HG03066 (cell line): ENCODE data around the gene TNNT1.
A peak's percentile ranks its signal among the peaks of the same experiment; 100 is the strongest.

Experiments
- ATAC-seq: cut with Tn5 transposase; IDR thresholded peaks from one replicate; pipeline ENCODE4 v1.9.1; 2021; ENCODE audit warnings: low read depth; ENCODE audit not compliant: unreplicated experiment

Gene TNNT1

DNA sequence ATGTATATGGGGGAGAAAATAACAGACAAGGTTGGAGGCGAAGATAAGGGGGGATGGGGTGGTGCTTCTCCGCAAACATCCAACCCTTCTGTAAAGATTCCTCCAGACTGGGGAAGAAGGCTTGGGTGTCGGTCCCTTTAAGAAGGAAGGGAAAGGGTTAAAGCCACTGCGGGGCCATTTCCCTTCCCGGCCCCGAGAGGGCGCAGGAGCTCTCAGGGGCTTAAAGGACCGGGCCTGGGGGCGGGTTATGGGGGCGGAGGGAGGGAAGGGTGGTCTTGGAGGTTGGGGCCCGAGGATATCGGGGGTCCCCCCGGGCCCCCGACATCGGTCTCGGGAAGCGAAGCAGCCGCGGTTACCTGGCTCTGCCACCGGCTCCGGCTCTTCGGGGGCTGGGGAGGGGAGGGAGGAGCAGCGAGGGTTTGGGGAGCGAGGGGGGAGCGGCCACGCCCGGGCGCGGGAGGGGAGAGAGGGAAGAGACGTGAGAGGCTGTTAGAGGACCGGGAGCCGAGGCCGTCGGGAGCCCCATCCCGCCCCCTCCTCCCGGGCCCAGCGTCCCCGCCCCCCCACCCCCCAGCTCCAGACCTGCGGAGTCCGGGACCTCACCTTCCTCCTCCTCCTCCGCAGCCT lies 2.8 kb downstream of the TNNT1 start:
- no peak for ATAC-seq

DNA sequence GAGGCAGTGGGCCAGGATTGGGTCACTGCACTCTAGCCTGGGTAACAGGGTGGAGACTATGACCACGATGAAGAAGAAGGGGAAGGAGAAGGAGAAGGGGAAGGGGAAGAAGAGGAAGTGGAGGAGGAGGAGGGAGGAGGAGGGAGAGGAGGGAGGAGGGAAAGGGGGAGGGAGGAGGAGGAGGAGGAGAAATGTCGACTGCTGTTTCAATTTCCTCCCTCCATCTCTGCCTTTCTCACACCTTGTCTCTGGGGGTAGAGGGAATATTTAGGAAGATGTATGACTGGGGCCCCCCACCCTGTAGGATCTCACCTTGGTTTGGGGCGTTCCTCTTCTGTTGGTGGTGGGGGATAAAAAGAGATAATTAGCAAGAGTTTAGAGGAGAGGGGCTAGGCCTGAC lies 3.8 kb downstream of the TNNT1 start:
- no peak for ATAC-seq

DNA sequence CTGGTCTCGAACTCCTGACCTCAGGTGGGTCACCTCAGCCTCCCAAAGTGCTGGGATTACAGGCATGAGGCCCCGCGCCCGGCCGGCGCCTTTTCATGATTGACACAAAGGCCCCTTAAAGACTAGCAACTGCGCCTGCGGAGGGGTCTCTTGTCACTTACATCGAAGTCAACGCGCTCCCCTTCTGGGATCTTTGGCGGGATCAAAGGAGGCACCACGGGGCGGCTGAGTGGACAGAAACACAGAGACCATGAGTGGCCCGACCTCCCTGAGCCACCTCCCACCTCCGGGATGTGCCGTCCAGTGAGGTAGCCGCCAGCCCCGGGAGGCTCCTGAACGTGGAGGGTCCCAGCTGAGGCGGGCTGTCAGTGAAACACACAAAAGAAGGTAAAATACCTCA lies 7.3 kb downstream of the TNNT1 start:
- no peak for ATAC-seq

DNA sequence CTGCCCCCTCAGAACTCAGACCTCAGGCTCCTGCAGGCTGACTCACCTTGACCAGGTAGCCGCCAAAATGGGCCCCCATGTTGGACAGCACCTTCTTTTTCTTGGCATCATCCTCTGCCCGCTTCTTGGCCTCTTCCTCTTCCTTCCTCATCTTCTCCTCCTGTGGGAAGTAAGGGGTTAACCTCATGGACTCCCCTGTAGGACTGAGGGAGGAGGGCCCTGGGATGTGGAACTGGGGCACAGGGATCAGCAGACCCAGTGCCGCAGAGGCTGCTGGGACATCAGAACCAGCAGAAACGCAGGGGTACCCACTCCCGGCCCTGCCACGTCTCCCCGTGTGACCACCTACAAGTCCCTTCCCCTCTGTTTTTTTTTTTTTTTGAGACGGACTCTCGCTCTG lies 11.1 kb downstream of the TNNT1 start:
- ATAC-seq, result no peak

DNA sequence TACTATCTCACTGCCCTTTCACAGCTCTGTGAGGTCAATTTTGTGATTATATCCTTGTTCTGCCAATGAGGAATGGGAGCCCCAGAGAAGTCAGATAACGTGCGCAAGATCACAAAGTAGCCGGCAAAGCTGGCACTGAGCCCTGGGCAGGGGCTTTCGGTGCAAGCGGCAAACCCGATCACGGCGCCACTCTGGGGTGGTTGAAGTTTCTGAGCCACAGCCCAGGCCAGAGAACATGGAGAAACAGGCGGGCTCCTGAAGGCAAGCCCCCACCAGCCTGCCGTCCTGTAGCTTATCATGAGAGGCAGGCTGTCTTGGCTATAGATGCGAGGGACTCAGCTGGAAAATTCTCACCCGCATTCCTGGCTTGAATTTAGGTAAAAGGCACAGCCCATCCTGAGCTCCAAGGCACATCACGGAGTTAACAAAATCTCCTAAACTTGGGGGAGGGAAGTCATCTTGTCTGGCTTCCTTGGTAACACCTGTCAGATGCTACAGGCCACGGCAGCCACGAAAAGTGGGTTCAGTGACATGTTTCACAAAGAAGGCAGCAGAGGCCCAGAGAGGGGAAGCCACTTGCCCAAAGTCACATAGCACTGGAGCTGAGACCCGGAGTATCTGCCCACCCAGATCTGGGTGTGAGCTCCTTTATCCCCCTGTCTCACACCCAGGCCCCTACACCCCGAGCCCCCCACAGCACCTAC lies 12.5 kb downstream of the TNNT1 start:
- no peak for ATAC-seq

DNA sequence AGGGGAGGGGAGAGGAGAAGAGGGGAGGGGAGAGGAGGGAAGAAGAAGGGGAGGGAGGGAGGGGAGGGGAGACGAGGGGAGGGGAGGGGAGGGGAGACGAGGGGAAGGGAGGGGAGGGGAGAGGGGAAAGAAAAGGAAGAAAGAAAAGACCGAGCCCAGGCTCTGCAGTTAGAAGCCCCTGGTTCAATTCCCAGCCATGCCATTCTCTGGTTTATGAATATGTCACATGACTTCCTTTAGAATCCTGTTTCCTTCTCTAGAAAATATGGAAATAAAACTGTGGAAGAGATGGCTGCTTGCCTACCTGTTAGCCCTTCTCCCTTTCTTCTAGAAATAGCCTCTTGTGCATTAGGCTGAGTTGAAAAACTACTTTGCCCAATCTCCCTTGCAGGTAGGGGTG lies 14.3 kb downstream of the TNNT1 start:
- no peak for ATAC-seq

DNA sequence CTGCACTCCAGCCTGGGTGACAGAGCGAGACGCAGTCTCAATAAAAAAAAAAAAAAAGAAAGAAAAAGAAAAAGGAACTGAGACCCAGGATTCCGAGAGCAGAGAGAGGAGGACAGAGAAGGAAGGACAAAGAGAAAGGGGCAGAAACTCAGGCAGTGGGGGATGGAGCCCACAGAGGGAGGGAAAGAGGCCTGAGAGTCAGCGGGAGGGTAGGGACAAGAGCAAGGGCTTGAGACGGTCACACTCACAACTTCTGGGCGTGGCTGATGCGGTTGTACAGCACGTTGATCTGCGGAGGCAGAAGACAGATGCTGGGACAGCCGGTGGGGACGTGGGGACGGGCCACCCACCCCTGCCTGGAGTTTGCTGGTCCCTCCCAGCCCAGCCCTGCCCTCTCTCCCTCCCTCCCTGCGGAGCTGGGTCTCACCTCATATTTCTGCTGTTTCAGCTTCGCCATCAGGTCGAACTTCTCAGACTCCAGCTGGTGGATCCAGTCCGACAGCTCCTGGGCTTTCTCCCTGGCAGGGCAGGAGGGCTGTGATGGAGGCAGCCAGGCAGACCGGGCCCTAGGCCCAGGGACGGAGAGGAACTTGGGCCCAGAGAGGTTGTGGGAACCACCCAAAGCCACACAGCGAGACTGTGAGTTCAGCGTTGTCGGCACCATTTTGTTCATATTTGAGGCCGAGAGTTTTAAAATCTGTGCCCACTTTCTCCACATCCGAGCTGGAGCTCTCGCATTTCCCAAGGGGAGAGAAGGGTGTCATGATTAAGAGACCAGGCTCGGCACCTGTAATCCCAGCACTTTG lies 15.2 kb downstream of the TNNT1 start:
- ATAC-seq, result no peak

DNA sequence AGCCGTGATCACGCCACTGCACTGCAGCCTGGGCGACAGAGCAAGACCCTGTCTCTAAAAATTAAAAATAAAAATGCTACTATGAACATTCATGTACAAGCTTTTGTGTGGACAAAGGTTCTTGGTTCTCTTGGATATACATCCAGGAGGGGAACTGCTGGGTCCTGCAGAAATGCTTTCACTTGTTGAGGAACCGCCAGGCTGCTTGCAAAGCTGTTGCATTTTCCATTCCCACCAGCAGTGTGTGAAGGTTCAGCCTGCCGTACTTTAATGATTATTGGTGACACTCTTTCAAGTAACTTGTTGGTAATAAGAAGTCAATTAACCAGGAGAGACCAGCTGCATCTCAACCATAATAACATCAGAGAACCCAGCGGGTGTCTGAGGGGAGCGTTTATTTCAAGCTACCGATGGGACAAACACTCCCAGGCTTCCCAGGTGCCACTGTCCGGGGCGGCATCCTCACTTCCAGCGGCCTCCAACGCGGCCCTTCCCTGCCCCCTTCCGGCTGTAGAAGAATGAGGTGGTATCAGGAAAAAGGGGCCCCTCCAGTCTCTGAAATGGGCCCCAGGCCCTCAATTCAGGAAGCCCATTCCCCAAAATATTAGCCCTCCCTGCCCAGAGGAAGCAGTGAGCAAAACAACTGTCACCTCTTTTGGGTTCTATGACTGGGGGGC lies 16.4 kb downstream of the TNNT1 start:
- ATAC-seq, result no peak

DNA sequence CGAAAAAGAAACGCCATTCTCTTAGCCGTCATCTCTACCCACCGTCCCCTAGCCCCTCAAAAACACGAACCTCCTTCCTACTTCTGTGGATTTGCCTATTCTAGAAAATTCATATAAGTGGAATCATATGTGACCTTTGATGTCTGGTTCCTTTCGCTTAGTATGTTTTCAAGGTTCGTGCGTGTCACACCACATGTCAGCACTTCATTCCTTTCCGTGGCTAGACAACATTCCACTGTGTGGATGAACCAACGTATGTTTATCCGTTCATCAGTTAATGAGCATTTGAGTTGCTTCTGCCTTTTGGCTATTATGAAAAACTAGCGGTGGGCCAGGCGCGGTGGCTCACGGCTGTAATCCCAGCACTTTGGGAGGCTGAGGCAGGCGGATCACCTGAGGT lies 17.6 kb downstream of the TNNT1 start:
- ATAC-seq, result no peak

DNA sequence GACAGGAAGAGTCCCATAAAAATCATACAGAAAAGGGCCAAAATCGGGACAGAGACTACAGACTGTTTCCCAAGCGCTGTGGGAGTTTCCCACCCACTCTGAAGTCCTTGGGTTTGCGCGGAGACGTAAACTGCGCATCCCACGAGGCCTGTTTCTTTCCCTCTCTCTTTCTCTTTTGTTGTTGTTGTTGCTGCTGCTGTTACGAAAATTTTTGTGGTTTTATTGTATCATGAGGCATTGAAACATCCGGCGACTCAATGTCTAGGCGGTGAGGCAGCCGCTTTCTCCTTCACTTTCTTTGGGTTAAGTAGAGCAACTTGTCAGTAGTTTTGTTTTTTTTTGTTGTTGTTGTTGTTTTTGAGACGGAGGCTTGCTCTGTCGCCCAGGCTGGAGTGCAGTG lies 30.0 kb downstream of the TNNT1 start:
- no peak for ATAC-seq

DNA sequence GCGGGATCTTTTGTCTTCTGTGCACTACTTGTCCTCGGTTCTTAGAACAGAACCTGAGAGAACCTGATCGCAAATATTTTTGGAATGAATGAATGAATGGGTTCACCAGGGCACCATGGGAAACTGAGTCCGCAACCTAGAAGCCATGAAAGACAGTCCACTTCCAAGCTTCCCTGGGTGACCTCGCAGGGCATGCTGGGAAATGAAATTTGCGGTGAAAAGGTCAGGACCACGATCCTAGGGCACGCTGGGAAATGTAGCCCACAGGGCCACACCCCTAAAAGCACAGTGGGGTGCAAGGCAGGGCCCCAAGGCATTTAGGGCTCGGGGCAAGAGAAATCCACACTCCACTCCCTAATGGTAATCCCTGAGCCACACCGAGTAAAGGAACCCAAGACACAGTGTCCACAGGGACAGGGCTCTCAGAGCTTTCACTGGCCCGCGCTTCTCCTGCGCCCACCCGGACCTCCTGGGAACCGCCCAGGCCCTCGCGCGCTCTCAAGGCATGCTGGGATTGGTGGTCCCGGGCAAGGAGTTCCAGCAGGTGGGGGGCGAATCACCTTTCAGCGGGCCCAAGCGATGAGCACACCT lies 30.5 kb downstream of the TNNT1 start:
- no peak for ATAC-seq

DNA sequence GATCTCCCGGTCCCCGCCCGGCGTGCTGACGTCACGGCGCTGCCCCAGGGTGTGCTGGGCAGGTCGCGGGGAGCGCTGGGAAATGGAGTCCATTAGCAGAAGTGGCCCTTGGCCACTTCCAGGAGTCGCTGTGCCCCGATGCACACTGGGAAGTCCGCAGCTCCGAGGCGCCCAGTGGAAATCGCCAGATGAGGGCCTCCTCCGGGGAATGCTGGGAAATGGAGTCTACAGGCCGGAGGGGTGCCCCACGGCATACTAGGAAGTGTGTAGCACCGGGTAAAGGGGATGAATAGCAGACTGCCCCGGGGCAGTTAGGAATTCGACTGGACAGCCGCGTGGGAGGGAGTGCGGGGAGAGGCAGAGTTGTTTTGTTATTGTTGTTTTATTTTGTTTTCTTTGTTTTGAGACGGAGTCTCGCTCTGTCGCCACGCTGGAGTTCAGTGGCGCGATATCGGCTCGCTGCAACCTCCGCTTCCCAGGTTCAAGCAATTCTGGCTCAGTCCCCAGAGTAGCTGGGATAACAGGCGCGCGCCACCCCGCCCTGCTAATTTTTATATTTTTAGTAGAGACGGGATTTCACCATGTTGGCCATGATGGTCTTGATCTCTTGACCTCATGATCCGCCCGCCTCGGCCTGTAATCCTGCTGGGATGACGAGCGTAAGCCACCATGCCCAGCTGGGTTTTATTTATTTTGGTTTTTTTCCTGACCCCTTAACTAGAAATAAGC lies 31.2 kb downstream of the TNNT1 start:
- ATAC-seq, result peak; percentile 85

DNA sequence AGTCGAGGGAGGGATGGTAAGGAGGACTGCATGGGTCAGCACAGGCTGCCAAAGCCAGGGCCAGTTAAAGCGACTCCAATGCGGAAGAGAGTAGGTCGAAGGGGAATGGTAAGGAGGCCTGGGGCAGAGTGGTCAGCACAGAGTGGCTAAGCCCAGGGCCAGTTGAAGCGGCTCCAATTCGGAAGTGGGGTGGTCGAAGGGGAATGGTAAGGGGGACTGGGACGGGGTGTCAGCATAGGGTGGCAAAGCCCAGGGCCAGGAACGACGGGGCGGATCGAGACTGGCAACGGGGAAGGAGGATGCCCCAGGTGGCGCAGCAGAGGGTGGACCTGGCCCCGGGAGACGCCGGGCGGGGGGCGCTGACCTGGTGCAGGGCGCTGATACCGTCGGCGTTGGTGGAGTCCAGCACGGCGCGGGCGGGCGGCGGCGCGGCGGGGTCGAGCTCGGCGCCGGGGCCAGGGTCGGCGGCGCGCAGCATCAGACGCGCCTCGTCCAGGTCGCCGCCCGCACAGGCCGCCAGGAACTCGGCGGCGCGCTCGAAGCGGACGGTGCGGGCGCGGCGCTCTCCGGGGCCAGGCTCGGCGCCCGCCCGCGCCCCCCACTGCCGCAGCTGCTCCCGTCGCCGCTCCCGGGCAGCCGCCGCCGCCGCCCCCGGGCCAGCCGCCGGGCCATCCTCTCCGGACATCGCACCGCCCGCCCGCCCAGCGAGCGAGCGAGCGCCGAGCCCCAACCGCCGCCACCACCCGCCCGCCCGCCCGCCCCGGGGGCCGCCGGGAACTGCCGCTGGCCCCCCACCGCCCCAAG lies 31.9 kb downstream of the TNNT1 start, which contains the start of gene PPP1R12C:
Gene PPP1R12C (minus strand): TSS at position 779 of the 804 bp plus-strand sequence. CDS start 94 bp downstream, at position 685.
- no peak for ATAC-seq

DNA sequence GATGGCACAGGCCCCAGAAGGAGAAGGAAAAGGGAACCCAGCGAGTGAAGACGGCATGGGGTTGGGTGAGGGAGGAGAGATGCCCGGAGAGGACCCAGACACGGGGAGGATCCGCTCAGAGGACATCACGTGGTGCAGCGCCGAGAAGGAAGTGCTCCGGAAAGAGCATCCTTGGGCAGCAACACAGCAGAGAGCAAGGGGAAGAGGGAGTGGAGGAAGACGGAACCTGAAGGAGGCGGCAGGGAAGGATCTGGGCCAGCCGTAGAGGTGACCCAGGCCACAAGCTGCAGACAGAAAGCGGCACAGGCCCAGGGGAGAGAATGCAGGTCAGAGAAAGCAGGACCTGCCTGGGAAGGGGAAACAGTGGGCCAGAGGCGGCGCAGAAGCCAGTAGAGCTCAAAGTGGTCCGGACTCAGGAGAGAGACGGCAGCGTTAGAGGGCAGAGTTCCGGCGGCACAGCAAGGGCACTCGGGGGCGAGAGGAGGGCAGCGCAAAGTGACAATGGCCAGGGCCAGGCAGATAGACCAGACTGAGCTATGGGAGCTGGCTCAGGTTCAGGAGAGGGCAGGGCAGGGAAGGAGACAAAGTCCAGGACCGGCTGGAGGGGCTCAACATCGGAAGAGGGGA lies 32.7 kb downstream of the TNNT1 start:
- ATAC-seq, result no peak

DNA sequence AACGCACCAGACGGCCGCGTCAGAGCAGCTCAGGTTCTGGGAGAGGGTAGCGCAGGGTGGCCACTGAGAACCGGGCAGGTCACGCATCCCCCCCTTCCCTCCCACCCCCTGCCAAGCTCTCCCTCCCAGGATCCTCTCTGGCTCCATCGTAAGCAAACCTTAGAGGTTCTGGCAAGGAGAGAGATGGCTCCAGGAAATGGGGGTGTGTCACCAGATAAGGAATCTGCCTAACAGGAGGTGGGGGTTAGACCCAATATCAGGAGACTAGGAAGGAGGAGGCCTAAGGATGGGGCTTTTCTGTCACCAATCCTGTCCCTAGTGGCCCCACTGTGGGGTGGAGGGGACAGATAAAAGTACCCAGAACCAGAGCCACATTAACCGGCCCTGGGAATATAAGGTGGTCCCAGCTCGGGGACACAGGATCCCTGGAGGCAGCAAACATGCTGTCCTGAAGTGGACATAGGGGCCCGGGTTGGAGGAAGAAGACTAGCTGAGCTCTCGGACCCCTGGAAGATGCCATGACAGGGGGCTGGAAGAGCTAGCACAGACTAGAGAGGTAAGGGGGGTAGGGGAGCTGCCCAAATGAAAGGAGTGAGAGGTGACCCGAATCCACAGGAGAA lies 33.5 kb downstream of the TNNT1 start:
- ATAC-seq, result no peak

DNA sequence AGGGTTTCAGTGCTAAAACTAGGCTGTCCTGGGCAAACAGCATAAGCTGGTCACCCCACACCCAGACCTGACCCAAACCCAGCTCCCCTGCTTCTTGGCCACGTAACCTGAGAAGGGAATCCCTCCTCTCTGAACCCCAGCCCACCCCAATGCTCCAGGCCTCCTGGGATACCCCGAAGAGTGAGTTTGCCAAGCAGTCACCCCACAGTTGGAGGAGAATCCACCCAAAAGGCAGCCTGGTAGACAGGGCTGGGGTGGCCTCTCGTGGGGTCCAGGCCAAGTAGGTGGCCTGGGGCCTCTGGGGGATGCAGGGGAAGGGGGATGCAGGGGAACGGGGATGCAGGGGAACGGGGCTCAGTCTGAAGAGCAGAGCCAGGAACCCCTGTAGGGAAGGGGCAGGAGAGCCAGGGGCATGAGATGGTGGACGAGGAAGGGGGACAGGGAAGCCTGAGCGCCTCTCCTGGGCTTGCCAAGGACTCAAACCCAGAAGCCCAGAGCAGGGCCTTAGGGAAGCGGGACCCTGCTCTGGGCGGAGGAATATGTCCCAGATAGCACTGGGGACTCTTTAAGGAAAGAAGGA lies 34.4 kb downstream of the TNNT1 start:
- no peak for ATAC-seq

DNA sequence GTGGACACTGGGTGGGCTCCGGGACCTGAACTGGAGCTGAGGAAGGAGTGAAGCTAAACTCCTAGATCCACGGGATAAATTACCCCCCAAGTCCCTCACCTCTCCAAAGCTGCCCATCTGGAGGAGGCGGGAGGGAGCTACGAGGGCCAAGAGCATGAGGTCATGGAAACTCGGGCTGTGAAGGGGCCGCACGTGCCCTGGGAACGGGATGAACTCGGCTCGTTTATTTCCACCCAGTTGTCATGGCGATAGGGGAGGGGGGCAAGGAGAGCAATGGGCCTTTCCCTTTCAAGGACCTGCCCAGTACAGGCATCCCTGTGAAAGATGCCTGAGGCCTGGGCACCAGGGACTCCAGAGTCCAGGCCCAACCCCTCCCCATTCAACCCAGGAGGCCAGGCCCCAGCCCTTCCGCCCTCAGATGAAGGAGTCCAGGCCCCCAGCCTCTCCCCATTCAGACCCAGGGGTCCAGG lies 35.4 kb downstream of the TNNT1 start:
- no peak for ATAC-seq
